Measurements from ENCODE around the gene ADAMTS3.

The ADAMTS3 gene

GRCh38 chr4:72471816-72472215, 97.2 kb downstream of the ADAMTS3 start:
- no peak overlapping the region for H3K4me3 ChIP-seq (ENCODE audit: low read length in 2 of 2)
- H3K27me3 ChIP-seq (ENCODE audit: control insufficient read depth in 1 of 2, insufficient read depth in 2 of 2, low read length in 2 of 2) = no peaks in the 10 kb centered on the region
- no peaks in the 10 kb centered on the region for H3K9me3 ChIP-seq (ENCODE audit: control insufficient read depth in 2 of 2, low read length in 2 of 2)
- H3K9ac ChIP-seq (ENCODE audit: low read length in 2 of 2) = no peak overlapping the region
- no peak overlapping the region for H3K27ac ChIP-seq (ENCODE audit: low read length)
- no peaks in the 10 kb centered on the region for H3K36me3 ChIP-seq (ENCODE audit: control insufficient read depth in 2 of 2, insufficient read depth in 2 of 2, low read length in 2 of 2)
- H3K4me1 ChIP-seq (ENCODE audit: control insufficient read depth, insufficient read depth, low read length) = no peaks in the 10 kb centered on the region

GRCh38 chr4:72468904-72469502, 100.0 kb downstream of the ADAMTS3 start:
- Histone ChIP-seq H3K36me3 (ENCODE audit: control insufficient read depth in 2 of 2, insufficient read depth in 2 of 2, low read length in 2 of 2) (no peaks in the 10 kb centered on the region), H3K27ac (ENCODE audit: low read length) (no peak overlapping the region), H3K4me3 (ENCODE audit: low read length in 2 of 2) (no peak overlapping the region), H3K9me3 (ENCODE audit: control insufficient read depth in 2 of 2, low read length in 2 of 2) (no peaks in the 10 kb centered on the region), H3K27me3 (ENCODE audit: control insufficient read depth in 1 of 2, insufficient read depth in 2 of 2, low read length in 2 of 2) (no peaks in the 10 kb centered on the region), H3K9ac (ENCODE audit: low read length in 2 of 2) (no peak overlapping the region), H3K4me1 (ENCODE audit: control insufficient read depth, insufficient read depth, low read length) (no peaks in the 10 kb centered on the region)

GRCh38 chr4:72467633-72468032, 101.4 kb downstream of the ADAMTS3 start:
- no peak overlapping the region for H3K9ac ChIP-seq (ENCODE audit: low read length in 2 of 2)
- no peaks in the 10 kb centered on the region for H3K4me1 ChIP-seq (ENCODE audit: control insufficient read depth, insufficient read depth, low read length)
- H3K9me3 ChIP-seq (ENCODE audit: control insufficient read depth in 2 of 2, low read length in 2 of 2) = no peaks in the 10 kb centered on the region
- no peaks in the 10 kb centered on the region for H3K27me3 ChIP-seq (ENCODE audit: control insufficient read depth in 1 of 2, insufficient read depth in 2 of 2, low read length in 2 of 2)
- no peak overlapping the region for H3K27ac ChIP-seq (ENCODE audit: low read length)
- no peak overlapping the region for H3K4me3 ChIP-seq (ENCODE audit: low read length in 2 of 2)
- H3K36me3 ChIP-seq (ENCODE audit: control insufficient read depth in 2 of 2, insufficient read depth in 2 of 2, low read length in 2 of 2) = no peaks in the 10 kb centered on the region

- Histone ChIP-seq H3K27me3 (ENCODE audit: control insufficient read depth in 1 of 2, insufficient read depth in 2 of 2, low read length in 2 of 2) (no peaks in the 10 kb centered on the region), H3K27ac (ENCODE audit: low read length) (no peak overlapping the region), H3K4me3 (ENCODE audit: low read length in 2 of 2) (no peak overlapping the region), H3K9me3 (ENCODE audit: control insufficient read depth in 2 of 2, low read length in 2 of 2) (no peaks in the 10 kb centered on the region), H3K4me1 (ENCODE audit: control insufficient read depth, insufficient read depth, low read length) (no peaks in the 10 kb centered on the region), H3K9ac (ENCODE audit: low read length in 2 of 2) (no peak overlapping the region), H3K36me3 (ENCODE audit: control insufficient read depth in 2 of 2, insufficient read depth in 2 of 2, low read length in 2 of 2) (no peaks in the 10 kb centered on the region)
These were observed 105.3 kb downstream of the ADAMTS3 start for GRCh38 chr4:72463724-72464123.

GRCh38 chr4:72457158-72457557, 111.9 kb downstream of the ADAMTS3 start:
- no peaks in the 10 kb centered on the region for H3K4me1 ChIP-seq (ENCODE audit: control insufficient read depth, insufficient read depth, low read length)
- H3K36me3 ChIP-seq (ENCODE audit: control insufficient read depth in 2 of 2, insufficient read depth in 2 of 2, low read length in 2 of 2) = no peaks in the 10 kb centered on the region
- no peak overlapping the region for H3K9ac ChIP-seq (ENCODE audit: low read length in 2 of 2)
- H3K9me3 ChIP-seq (ENCODE audit: control insufficient read depth in 2 of 2, low read length in 2 of 2) = no peaks in the 10 kb centered on the region
- no peak overlapping the region for H3K27ac ChIP-seq (ENCODE audit: low read length)
- no peak overlapping the region for H3K4me3 ChIP-seq (ENCODE audit: low read length in 2 of 2)
- H3K27me3 ChIP-seq (ENCODE audit: control insufficient read depth in 1 of 2, insufficient read depth in 2 of 2, low read length in 2 of 2) = no peaks in the 10 kb centered on the region

- Histone ChIP-seq H3K9ac (ENCODE audit: low read length in 2 of 2) (no peak overlapping the region), H3K4me1 (ENCODE audit: control insufficient read depth, insufficient read depth, low read length) (no peaks in the 10 kb centered on the region), H3K9me3 (ENCODE audit: control insufficient read depth in 2 of 2, low read length in 2 of 2) (no peaks in the 10 kb centered on the region), H3K27ac (ENCODE audit: low read length) (no peak overlapping the region), H3K27me3 (ENCODE audit: control insufficient read depth in 1 of 2, insufficient read depth in 2 of 2, low read length in 2 of 2) (no peaks in the 10 kb centered on the region), H3K36me3 (ENCODE audit: control insufficient read depth in 2 of 2, insufficient read depth in 2 of 2, low read length in 2 of 2) (no peaks in the 10 kb centered on the region), H3K4me3 (ENCODE audit: low read length in 2 of 2) (no peak overlapping the region)
These were observed 117.7 kb downstream of the ADAMTS3 start for GRCh38 chr4:72451349-72451748.

GRCh38 chr4:72449705-72450104, 119.3 kb downstream of the ADAMTS3 start:
- no peak overlapping the region for H3K27ac ChIP-seq (ENCODE audit: low read length)

GRCh38 chr4:72448231-72448630, 120.8 kb downstream of the ADAMTS3 start:
- no peak overlapping the region for H3K4me3 ChIP-seq (ENCODE audit: low read length in 2 of 2)
- H3K9ac ChIP-seq (ENCODE audit: low read length in 2 of 2) = no peak overlapping the region
- H3K27me3 ChIP-seq (ENCODE audit: control insufficient read depth in 1 of 2, insufficient read depth in 2 of 2, low read length in 2 of 2) = no peaks in the 10 kb centered on the region
- H3K4me1 ChIP-seq (ENCODE audit: control insufficient read depth, insufficient read depth, low read length) = no peaks in the 10 kb centered on the region
- no peak overlapping the region for H3K27ac ChIP-seq (ENCODE audit: low read length)
- no peaks in the 10 kb centered on the region for H3K9me3 ChIP-seq (ENCODE audit: control insufficient read depth in 2 of 2, low read length in 2 of 2)
- no peaks in the 10 kb centered on the region for H3K36me3 ChIP-seq (ENCODE audit: control insufficient read depth in 2 of 2, insufficient read depth in 2 of 2, low read length in 2 of 2)

More at GRCh38 chr4:72449705-72450104, 119.3 kb downstream of the ADAMTS3 start:
- H3K9me3 ChIP-seq (ENCODE audit: control insufficient read depth in 2 of 2, low read length in 2 of 2) = no peaks in the 10 kb centered on the region
- H3K9ac ChIP-seq (ENCODE audit: low read length in 2 of 2) = no peak overlapping the region
- H3K4me1 ChIP-seq (ENCODE audit: control insufficient read depth, insufficient read depth, low read length) = no peaks in the 10 kb centered on the region
- H3K36me3 ChIP-seq (ENCODE audit: control insufficient read depth in 2 of 2, insufficient read depth in 2 of 2, low read length in 2 of 2) = no peaks in the 10 kb centered on the region
- no peak overlapping the region for H3K4me3 ChIP-seq (ENCODE audit: low read length in 2 of 2)
- H3K27me3 ChIP-seq (ENCODE audit: control insufficient read depth in 1 of 2, insufficient read depth in 2 of 2, low read length in 2 of 2) = no peaks in the 10 kb centered on the region

- H3K4me1 ChIP-seq (ENCODE audit: control insufficient read depth, insufficient read depth, low read length) = no peaks in the 10 kb centered on the region
- no peaks in the 10 kb centered on the region for H3K36me3 ChIP-seq (ENCODE audit: control insufficient read depth in 2 of 2, insufficient read depth in 2 of 2, low read length in 2 of 2)
- H3K9me3 ChIP-seq (ENCODE audit: control insufficient read depth in 2 of 2, low read length in 2 of 2) = no peaks in the 10 kb centered on the region
- H3K9ac ChIP-seq (ENCODE audit: low read length in 2 of 2) = no peak overlapping the region
- H3K4me3 ChIP-seq (ENCODE audit: low read length in 2 of 2) = no peak overlapping the region
- no peak overlapping the region for H3K27ac ChIP-seq (ENCODE audit: low read length)
- H3K27me3 ChIP-seq (ENCODE audit: control insufficient read depth in 1 of 2, insufficient read depth in 2 of 2, low read length in 2 of 2) = no peaks in the 10 kb centered on the region
These were observed 122.5 kb downstream of the ADAMTS3 start for GRCh38 chr4:72446353-72447055.

- Histone ChIP-seq H3K36me3 (ENCODE audit: control insufficient read depth in 2 of 2, insufficient read depth in 2 of 2, low read length in 2 of 2) (no peaks in the 10 kb centered on the region), H3K27ac (ENCODE audit: low read length) (no peak overlapping the region), H3K27me3 (ENCODE audit: control insufficient read depth in 1 of 2, insufficient read depth in 2 of 2, low read length in 2 of 2) (no peaks in the 10 kb centered on the region), H3K9me3 (ENCODE audit: control insufficient read depth in 2 of 2, low read length in 2 of 2) (no peaks in the 10 kb centered on the region), H3K9ac (ENCODE audit: low read length in 2 of 2) (no peak overlapping the region), H3K4me1 (ENCODE audit: control insufficient read depth, insufficient read depth, low read length) (no peaks in the 10 kb centered on the region), H3K4me3 (ENCODE audit: low read length in 2 of 2) (no peak overlapping the region)
These were observed 124.9 kb downstream of the ADAMTS3 start for GRCh38 chr4:72444092-72444491.

GRCh38 chr4:72442715-72443114, 126.3 kb downstream of the ADAMTS3 start:
- Histone ChIP-seq H3K27ac (ENCODE audit: low read length) (no peak overlapping the region), H3K36me3 (ENCODE audit: control insufficient read depth in 2 of 2, insufficient read depth in 2 of 2, low read length in 2 of 2) (no peaks in the 10 kb centered on the region), H3K9ac (ENCODE audit: low read length in 2 of 2) (no peak overlapping the region), H3K9me3 (ENCODE audit: control insufficient read depth in 2 of 2, low read length in 2 of 2) (no peaks in the 10 kb centered on the region), H3K4me1 (ENCODE audit: control insufficient read depth, insufficient read depth, low read length) (no peaks in the 10 kb centered on the region), H3K4me3 (ENCODE audit: low read length in 2 of 2) (no peak overlapping the region), H3K27me3 (ENCODE audit: control insufficient read depth in 1 of 2, insufficient read depth in 2 of 2, low read length in 2 of 2) (no peaks in the 10 kb centered on the region)
